ENCODE measurements around the gene PRICKLE3.
"Not testable (repeated sequence)": the region's sequence is repeated elsewhere in the genome, so short reads cannot be mapped to it uniquely, and the experiment has no call there.

Gene PRICKLE3

GRCh38 chrX:49178537-49178936 is 7.6 kb downstream of the PRICKLE3 start:
- no peak for DNase-seq

DNA sequence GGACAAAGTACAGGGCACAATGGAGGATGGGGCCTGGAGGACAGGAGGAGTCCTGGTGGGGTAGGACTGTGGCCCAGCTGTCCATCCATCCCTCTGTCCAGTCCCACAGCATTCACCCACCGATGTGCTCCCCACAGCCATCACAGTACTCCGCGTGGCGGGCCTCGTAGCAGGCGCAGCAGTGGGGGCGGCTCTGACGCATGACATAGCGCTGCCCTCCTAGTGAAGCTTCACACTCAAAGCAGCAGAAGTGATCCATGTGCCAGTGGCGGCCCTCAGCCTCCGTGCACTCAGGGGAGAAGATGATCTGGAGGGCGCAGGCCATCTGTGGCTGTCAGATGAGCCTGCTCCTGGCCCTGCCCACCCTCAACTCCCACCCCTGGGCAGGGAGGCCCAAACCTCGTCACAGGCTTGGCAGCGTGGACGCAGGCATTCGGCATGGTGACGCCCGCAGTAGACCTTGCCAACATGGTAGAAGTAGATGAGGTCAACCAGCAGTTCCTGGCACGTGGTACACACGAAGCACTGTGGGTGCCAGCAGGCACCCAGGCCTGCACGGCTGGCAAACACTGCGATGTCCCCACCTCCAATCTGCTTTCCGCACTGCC is 8.2 kb downstream of the PRICKLE3 start:
- no peak for DNase-seq

DNA sequence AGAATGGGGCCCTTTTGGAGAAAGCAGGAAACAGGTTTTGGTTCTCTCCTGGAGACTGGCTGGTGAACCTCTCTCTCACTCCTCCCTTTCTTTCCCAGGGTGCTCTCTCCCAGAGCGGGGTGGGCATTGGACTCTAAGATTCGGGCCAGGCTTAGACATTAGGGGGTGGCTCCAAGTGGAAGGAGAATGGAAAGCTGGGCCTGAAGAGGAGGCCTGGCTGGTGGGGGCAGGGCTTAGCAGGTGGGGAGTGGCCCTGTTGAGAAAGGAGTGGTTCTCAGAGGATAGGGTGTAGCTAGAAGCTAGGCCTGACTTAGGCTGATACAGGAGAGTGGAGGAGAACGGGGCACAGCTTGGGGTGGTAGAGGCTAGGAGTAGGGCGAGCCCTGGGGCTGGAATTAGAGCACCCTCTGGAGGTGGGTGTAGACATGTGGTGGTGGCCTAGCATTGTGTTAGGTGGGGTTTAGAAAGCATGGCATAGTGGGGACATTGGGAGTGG is 8.8 kb downstream of the PRICKLE3 start:
- DNase-seq = no peak

- DNase-seq = no peak
These were observed 9.5 kb downstream of the PRICKLE3 start for GRCh38 chrX:49176421-49177326.

- no peak for DNase-seq
These were observed 10.5 kb downstream of the PRICKLE3 start for GRCh38 chrX:49175435-49176274.

DNA sequence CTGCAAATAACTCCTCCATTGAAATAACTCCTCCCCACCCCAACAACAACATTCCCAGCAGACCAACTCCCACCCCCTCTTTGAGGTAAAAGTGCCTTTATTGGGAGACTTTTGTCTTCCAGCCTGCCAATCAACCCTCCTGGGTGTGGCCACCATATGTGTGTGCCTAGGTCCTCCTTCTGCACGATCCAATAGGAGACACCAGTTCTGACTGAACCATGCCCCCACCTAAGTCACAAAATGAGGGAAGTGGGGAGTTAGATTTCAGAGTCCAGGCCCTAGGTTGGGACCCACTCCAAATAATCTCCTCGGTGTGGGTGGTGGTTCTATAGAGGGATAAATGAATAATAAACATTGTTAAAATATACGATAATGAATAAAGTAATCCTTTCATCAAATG is 11.4 kb downstream of the PRICKLE3 start:
- DNase-seq = no peak

- DNase-seq = not testable (repeated sequence)
These were observed 12.6 kb downstream of the PRICKLE3 start for GRCh38 chrX:49173544-49173943.

GRCh38 chrX:49172280-49172780 is 13.8 kb downstream of the PRICKLE3 start:
- peak; percentile 59 for DNase-seq

DNA sequence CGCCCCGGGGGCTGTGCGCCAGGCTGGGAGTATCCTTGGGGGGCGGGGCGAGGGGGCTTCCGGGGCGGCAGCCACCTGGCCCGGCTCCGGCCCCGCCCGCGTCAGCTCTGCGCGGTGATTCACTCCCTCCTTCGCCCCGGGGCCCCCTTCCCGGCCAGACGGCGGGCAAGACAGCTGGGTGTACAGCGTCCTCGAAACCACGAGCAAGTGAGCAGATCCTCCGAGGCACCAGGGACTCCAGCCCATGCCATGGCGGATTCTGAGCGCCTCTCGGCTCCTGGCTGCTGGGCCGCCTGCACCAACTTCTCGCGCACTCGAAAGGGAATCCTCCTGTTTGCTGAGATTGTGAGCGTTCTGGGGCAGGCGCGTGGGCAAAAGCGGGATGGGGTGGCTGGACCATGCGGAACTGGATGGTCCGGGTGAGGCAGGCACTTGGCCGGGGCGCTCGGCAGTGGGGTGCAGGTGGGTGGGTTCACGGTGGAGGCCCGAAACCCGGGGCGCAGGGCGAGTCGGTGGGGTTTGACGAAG is 14.4 kb downstream of the PRICKLE3 start, which contains the start of gene PLP2:
Gene PLP2 (plus strand): TSS at position 147 of the 528 bp plus-strand sequence. CDS start 103 bp downstream, at position 250.
- DNase-seq = peak; percentile 70

GRCh38 chrX:49167740-49168108 is 18.4 kb downstream of the PRICKLE3 start:
- DNase-seq = no peak

GRCh38 chrX:49166914-49167739 is 19.0 kb downstream of the PRICKLE3 start:
- DNase-seq = peak; percentile 43

GRCh38 chrX:49165901-49166881 is 20.0 kb downstream of the PRICKLE3 start:
- peak; percentile 53 for DNase-seq

- no peak for DNase-seq
These were observed 21.4 kb downstream of the PRICKLE3 start for GRCh38 chrX:49164589-49165360.

DNA sequence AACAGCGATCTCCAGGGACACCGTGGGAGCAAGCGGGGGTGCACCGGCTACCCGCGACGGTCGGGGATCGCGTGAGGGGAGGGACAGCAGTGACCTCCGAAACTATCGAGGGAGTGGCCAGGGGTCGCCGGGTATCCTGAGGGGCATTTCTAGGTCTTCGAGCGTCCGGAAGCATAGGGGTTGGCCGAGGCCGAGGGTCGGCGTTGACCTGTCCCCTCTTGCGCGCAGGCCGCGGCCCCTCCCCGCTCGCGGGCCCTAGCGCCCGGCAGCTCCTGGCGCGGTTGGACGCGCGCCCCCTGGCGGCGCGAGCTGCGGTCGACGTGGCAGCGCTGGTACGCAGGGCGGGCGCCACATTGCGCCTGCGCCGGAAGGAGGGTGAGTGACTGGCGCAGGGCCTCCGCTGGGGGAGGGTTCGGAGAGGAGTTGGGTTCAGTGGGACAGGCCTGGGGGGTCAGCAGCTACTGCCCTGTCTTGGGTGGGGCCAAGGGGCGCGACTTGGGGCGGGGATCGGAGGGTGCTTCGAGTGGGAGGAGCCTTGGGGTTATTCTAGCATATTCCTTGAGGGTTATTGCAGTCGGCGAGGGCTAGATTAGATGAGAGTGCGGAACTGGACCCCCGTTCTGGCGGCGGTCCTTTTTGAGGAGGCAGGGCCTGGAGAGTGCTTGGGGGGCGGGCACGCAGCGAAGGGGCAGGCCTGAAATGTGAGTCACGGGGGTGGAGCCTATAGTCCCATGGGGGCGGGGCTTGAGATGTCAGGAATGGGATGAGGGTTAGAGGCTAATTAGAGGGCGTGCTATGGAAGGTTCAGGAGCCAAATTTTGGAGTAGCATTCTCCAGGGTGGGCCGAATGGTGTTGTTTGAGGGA is 22.4 kb downstream of the PRICKLE3 start:
- DNase-seq = peak; percentile 72

DNA sequence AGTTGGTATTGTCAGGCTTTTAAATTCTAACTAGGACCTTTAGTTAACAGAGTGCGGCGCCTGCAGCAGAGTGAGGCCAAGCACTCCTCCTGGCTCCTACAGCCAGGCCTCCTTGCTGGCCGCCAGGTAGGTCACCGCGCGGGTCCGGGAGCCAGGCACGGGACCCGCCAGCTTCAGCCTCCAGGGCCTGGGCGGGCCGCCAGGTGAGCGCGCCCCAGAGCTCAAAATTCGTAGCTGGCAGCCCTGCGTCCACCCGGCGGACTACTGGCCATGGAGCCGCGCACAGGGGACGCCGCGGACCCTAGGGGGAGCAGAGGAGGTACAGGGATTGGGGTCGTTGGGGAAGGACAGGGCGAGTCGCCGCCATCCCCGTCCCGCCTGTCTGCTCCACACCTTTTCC is 23.6 kb downstream of the PRICKLE3 start, which contains the start of gene MAGIX:
Gene MAGIX (plus strand): TSS at position 139 of the 400 bp plus-strand sequence. CDS start 132 bp downstream, at position 271.
- no peak for DNase-seq

GRCh38 chrX:49161632-49162031 is 24.5 kb downstream of the PRICKLE3 start:
- no peak for DNase-seq

DNA sequence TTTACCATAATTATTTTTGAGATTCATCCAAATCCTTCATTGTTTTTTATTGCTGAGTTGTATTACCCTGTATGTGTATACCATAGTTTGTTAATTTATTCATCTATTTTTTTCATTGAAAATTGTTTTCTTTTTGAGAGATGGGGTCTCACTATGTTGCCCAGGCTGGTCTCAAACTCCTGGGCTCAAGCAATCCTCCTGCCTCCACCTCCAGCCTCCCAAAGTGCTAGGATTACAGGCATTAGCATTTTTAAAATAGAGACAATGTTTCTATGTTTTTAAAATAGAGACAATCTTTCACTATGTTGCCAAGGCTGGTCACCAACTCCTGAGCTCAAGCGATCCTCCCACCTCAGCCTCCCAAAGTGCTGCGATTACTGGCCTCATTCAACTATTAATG is 25.3 kb downstream of the PRICKLE3 start:
- DNase-seq = no peak

DNA sequence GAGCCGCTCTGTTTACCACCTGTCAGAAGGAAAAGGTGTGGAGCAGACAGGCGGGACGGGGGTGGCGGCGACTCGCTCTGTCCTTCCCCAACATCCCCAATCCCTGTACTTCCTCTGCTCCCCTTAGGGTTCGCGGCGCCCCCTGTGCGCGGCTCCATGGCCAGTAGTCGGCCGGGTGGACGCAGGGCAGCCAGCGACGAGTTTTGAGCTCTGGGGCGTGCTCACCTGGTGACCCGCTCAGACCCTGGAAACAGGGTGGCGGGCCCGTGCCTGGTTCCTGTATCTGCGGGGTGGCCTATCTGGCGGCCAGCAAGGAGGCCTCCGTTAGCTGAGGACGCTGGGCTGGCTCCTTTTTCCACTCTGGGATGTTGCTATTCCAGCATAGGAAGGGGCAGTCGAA is 29.0 kb downstream of the PRICKLE3 start:
- DNase-seq = no peak
